Left hindlimb (tissue), 1 donor: Measurements from ENCODE around the gene TP53TG5.

Experiments used
- DNase-seq: peaks from one replicate; pipeline ENCODE4 v3.0.0-alpha.2; 2018

Gene TP53TG5

DNA sequence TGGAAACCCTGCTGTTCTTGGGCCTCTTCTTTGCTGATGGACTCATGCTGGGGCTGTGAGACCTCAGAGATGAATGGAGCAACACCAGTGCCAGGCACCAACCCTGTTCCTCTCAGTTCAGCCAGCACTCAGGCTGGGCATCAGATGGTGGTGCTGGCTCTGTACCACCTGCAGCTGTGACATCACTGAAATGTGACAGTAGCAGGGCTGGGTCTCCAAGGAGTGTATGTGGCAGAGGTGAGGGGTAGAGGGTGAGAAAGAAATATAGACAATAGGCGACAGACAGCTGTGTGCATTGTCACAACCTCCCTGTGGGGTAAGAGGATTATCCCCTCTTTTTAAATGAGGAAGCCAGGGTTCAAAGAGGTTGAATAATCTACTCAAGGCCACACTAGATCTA lies at the start of gene TP53TG5:
TP53TG5 (minus strand) TSS at position 135 of the 400 bp plus-strand sequence; CDS start at position 46, 89 bp downstream.
- no peak for DNase-seq

DNA sequence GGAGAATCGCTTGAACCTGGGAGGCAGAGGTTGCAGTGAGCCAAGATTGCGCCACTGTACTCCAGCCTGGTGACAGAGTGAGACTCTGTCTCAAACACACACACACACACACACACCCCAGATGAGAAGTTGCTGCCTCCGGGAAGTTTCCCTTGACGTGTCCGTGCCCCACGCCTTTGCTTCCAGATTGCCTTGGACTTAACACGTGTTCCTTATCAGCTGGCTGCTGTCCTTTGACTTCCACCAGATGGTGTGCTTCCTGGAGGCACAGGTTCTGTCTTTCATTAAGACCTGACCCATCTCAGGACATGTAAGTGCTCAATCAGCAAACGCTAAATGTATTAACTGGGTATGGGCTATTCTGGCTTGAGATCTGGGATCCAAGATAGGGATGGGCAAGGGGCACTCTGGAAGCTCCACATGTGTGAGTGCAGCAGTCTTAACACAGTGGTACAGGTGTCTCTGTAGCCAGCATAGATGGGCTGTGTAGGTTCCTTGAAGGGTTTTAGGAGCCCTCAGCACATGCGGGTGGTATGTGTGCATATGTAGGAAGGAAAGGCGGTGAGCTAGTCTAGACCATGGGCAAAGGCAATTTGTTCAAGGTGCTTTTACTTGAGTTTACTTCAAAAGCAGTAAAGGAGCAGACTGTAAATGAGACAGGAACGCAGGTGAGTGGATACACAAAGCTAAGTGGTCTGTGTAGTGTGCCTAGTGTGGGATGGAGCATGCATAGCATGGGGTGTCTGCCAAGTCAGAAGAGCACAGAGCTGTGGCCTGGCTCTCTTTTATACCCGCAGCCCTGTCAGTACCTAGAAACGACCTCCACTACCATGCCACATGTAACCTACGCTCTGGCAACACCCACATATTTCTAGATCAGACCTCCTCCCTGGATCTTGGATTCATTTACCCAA lies 49.4 kb upstream of the TP53TG5 start:
- DNase-seq, result no peak

DNA sequence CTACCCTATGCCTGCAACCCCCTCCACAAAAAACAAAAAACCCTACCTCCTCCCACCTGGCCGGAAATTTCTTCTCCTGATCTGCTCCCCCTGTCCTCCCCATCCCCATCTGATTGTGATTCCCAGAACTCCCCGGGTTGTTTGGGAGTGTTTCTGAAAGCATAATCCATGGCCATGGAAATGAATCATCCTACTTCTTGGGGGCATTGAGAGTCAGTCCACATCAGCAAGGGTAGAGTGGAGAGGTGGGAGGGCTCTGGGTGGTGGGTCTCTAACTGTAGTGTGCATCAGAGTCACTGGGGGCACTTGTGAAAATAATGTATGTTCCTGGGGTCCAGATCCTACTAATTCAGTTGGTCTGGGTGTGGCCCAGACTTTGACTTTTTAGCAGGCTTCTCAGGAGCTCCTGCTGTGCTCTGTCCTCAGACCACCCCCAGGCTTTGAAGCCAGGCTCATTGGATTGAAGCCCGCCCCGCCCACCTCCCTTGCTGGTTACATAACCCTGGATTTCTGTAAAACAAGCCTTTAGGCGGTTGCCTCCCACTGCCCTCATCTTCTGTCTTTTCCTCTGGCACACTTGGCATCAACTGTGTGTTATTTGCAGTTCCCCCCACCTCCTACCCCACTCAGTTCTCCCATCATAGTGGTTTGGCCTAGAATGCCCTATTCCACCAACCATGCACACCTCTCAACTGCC lies 48.3 kb upstream of the TP53TG5 start:
- DNase-seq, result no peak

DNA sequence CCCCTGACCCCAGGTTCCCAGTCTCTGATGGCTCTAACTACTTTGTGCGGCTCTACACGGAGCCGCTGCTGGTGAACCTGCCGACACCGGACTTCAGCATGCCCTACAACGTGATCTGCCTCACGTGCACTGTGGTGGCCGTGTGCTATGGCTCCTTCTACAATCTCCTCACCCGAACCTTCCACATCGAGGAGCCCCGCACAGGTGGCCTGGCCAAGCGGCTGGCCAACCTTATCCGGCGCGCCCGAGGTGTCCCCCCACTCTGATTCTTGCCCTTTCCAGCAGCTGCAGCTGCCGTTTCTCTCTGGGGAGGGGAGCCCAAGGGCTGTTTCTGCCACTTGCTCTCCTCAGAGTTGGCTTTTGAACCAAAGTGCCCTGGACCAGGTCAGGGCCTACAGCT lies 47.4 kb upstream of the TP53TG5 start:
- no peak for DNase-seq

DNA sequence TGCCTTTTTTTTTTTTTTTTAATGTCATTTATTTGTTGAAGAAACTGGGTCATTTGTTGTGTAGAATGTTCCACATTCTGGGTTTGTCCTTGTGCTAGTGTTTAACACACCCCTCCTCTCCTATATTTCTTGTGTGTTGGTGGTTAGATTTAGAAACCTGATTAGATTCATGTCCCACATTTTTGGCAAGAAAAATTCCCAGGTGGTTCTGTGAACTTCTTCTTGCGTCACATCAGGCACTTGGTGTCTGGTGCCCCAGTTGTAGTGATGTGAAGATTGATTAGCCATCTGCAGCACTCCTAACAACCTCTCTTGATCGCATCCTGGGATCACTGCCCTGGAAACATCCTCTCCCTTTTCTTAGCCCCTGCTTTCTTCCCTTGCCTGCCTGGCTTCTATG lies 45.6 kb upstream of the TP53TG5 start:
- no peak for DNase-seq

DNA sequence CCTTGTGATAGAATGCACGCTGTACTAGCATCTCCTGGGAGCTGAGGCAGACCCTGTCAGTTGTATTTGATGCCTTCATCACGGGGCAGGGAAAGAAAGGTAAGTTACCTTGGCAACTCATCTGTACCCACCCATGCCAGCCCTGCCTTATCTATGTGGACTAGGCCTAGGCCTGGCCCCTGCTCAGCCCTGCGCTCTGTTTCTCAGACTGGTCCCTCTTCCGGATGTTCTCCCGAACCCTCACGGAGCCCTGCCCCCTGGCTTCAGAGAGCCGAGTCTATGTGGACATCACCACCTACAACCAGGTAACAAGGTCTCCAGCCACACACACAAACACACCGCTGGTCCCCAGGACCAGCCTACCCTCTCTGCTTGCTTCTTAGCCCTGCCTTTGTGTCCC lies 42.0 kb upstream of the TP53TG5 start:
- no peak for DNase-seq

DNA sequence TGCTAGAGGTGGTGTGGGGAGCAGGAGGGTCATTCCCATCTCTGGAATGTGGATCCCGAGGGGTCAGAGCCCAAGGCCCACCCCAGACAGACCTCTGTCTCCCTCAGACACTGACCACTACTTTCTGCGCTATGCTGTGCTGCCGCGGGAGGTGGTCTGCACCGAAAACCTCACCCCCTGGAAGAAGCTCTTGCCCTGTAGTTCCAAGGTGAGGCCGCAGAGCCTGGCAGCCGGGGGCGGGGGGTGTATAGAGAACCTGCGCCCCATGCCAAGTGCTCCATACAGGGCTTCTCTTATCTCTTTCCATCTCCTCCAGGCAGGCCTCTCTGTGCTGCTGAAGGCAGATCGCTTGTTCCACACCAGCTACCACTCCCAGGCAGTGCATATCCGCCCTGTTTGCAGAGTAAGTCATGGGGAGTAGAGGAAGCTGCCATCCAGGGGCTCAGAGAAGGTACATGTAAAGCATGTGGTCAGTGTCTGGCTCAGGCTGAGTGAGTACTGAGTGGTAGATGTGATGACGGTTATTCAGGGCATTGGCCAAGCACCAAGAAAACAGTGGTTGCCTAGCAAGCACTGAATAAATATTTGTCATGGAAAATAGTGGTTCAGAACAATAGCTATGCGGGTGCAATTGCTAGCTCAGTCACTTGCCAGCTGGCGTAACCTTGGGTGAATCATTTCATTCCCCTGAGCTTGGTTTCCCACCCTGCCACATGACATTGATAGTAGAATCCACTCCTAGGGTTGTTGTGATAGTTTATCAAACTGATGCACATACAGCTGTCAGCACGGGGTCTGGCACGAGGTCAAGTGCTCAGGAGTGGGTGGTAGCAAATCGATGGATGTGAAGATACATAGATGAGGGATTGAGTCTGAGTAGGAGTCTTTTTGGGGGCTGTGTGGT lies 41.3 kb upstream of the TP53TG5 start:
- no peak for DNase-seq

DNA sequence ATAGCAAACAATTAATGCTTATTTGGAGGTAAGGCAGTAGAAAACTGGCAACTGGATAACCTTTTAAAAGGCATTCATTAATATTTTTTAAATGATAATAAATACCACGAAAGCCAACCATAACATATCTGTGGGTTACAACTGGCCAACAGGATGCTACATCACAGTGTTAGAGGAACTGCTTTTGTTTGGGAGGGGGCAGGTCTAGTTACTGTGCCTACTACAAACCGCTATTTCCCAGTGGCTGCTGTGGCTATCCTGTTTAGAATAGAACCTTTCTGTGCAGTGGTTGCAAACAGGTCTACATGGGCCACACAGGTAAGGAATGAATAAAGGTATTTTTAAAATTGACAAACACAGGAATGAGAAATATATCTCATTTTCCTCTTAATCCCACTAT lies 38.8 kb upstream of the TP53TG5 start:
- DNase-seq, result no peak

DNA sequence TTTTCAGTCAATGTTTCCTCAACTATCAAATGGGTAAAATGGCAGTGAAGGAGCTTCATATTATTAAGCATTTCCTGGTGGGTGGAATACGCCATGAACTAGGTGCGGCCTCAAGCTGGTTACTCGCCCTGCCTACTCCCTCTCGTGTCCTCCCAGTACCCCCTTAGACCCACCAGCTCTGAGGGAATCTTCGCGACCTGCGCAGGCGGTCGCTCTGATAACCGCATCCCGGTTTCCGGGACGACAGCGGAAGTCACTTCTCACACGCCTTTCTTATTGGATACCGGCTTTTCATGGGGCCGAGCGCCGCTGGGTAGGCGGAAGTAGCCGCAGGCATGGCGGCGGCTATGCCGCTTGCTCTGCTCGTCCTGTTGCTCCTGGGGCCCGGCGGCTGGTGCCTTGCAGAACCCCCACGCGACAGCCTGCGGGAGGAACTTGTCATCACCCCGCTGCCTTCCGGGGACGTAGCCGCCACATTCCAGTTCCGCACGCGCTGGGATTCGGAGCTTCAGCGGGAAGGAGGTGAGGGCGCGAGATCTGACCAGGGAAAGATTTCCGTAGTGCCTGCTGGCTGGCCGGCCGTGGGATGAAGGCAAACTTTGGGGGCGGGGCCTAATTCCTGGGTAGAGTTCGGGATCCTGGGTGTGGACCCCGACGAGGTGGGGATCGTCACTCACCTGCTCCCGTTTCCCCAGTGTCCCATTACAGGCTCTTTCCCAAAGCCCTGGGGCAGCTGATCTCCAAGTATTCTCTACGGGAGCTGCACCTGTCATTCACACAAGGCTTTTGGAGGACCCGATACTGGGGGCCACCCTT lies 37.9 kb upstream of the TP53TG5 start, which contains the start of gene PIGT:
PIGT (plus strand) TSS at position 320 of the 816 bp plus-strand sequence; CDS start at position 336, 16 bp downstream.
- peak; percentile 88 for DNase-seq

DNA sequence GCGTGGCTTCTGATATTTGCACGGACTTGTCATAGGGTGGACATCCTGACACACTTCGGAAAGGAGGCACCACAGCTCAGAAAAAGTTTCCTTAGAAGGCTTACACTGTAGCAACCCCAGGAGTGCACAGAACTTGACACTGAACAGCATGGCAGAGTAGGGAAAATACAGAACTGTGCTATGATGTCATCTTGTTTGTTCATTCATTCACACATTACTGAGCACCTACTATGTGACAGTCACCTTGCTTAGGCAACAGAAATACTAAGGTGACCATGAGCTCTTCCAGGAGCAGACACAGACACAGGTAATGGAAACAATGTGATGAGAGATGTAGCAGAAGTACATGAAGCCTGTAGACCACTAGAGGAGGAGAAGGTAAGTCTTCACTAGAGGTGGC lies 35.4 kb upstream of the TP53TG5 start:
- no peak for DNase-seq

DNA sequence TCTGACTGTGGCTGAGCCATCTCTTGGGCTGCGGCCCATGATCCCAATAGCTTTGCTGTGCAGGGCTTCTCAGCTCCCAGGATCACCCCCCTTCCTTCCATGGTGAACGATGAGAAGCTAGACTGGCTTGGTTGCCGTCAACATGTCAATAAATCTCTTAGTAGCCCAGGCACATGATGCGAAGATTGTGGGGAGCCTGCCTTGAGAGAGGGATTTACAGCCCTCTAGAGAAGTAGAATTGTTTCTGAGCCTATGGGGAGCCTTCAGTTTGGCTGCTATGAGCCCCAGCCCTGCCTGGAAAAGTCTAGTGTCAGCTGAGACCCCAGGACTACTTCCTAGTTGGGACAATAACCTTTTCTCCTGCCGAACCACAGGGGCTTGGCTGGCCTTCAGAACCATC lies 34.5 kb upstream of the TP53TG5 start:
- no peak for DNase-seq

DNA sequence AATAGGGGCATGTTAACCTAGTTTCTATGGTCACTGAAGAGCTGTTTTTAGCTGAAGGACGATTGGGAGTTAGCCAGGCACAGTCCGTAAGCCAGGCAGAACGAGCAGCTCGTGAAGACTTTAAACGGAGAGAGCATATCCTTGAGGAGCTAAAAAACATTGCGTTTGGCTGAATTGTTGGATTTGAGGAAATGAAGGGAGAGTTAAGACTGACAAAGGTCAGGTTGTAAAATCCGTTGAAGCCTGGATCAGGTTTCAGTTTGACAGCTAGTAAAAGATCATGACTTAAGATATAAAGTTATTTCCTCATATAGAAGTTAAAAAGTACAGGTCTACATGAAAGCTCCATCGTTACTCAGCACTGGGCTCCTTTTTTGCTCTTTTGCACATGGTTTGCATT lies 32.8 kb upstream of the TP53TG5 start:
- no peak for DNase-seq

DNA sequence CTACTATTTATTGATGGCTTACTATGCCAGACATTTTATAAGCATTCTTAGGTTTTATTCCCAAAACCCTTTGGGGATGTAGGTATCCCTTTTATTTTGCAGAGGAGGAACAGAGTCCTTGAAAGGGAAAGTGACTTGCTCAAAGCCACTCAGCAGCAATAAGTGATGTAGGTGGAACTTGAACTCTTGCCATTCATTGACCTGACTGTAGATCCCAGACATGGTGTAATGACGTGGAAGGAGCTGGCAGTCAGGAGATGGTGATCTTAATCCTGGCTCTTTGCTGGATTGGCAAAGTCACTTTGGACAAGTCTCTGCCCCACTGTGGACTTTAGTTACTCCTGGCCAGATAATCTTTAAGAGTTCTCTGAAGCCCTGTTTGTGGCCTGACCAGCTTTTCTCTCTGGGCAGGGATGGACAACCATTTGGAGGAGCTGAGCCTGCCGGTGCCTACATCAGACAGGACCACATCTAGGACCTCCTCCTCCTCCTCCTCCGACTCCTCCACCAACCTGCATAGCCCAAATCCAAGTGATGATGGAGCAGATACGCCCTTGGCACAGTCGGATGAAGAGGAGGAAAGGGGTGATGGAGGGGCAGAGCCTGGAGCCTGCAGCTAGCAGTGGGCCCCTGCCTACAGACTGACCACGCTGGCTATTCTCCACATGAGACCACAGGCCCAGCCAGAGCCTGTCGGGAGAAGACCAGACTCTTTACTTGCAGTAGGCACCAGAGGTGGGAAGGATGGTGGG lies 31.6 kb upstream of the TP53TG5 start:
- no peak for DNase-seq

DNA sequence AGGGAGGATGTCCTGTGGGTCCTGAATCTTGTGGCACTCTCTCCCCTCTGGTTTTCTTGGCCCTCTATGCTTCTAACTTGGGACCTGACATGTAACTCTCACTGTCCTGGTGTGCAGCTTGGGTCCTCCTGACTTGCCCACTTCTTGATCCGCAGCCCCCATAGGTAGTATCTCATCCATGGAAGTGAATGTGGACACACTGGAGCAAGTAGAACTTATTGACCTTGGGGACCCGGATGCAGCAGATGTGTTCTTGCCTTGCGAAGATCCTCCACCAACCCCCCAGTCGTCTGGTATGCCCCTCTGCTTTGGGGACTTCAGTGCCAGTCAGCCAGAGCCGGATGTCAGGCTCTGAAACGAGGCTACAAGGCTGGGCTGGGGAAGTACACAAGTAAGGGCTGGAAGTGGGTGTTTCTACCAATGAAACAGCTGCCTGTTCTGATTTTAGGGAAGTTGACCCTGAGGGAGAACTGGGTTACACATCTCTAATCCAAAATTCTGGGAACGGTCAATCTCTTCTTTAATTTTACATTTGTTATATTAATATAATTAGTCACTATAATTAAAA lies 30.6 kb upstream of the TP53TG5 start:
- DNase-seq, result no peak

DNA sequence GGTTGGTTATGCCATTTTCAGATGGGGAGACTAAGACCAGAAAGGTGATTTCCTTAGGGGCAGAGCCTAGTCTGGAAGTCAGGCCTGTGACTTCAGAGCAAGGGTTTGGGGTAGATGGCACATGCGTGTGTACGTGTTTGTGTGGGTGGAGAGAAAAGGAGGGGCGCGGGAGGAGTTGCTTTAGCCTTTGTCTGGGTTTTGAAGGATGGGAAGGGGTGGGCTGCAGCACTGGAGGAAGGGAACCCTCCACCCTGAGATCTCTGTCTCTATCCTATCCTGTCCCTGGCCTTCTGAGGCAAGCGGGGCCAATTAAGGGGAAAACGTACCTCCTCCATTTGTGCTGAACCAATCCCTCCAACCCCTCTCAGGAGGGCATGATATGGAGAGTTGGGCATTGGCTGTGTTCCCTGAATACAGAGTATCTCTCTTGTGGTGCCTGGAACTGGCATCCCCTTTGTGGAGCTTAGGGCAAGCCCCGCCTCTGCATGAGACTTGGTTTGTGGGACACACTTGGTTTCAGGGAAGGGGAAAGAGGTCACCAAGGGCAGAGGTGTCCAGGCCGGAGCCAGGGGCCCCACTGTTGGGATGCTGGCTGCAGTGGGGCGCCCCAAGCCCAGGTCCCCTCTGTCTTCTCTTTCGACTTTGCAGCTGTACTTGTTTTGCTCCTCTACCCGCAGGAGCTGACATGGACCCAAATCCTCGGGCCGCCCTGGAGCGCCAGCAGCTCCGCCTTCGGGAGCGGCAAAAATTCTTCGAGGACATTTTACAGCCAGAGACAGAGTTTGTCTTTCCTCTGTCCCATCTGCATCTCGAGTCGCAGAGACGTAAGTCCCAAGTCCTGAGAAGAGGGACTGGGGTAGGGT lies 29.9 kb upstream of the TP53TG5 start, which contains the start of gene DBNDD2:
DBNDD2 (plus strand) TSS at position 507 of the 863 bp plus-strand sequence; CDS start at position 686, 179 bp downstream.
- no peak for DNase-seq

DNA sequence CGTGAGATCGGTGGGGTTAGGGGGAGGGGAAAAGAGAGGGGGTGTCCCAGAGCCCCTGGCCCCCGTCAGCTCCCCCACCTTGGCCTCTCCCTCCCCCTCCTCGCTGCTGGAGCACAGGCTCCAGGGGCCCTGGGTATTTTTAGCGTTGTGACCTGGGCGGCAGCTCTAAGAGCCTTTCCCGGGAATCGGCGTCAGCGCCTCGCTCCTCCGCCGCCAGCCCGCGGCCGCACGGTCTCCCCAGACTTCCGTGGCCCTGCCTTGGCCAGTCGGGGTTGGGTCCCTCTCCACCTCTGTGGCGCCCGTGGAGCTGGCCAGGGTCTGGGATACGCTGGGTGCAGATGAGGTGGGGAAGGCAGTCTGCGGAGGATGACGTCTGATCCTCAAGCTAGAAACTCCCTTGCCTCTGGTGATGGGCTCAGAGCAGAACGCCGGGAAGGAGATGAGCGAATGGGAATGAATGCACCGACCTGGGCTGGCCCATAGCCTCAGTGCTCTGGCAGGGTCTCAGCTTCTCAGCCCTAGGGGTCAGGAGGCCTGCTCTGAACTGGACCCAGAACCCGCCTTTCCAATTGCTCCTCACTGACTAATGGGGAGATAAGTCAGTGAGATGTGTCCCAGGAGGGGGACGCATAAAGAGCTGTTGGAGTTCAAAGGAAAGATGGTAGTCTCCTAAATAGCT lies 29.1 kb upstream of the TP53TG5 start:
- DNase-seq, result peak; percentile 43

DNA sequence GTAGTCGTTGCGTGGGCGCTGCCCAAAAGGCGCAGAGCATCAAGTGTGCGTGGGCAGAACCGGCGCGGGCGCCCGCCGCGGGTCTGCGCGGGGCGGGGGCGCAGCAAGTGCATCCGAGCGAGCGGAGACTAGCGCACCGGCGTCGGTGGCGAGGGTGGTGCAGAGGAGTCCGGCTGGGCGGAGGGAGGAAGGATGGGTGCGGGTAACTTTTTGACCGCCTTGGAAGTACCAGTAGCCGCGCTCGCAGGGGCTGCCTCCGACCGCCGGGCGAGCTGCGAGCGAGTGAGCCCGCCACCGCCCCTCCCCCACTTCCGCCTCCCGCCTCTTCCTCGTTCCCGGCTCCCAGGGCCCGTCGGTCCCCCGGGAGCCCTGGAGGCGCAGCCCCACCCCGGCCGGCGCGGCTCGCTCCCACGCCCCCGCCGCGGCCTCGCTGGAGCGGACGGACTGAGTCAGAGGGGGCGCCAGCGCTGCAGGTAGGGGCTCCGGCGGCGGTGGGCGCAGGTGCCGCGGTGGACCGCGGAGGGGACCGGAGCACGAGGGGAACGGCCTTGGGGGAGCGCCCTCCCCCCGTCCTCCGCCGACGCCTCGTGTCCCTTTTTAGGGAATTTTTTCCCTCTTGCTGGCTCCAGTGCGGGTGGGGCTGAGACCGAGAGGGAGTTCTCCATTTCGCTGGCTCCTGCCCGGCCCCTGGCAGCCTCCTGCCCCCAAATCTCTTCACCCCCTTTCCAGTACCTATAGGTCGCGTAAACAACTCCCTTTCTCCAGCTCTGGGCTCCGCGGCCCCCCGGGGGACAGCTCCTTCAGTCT lies 28.3 kb upstream of the TP53TG5 start:
- peak; percentile 56 for DNase-seq

DNA sequence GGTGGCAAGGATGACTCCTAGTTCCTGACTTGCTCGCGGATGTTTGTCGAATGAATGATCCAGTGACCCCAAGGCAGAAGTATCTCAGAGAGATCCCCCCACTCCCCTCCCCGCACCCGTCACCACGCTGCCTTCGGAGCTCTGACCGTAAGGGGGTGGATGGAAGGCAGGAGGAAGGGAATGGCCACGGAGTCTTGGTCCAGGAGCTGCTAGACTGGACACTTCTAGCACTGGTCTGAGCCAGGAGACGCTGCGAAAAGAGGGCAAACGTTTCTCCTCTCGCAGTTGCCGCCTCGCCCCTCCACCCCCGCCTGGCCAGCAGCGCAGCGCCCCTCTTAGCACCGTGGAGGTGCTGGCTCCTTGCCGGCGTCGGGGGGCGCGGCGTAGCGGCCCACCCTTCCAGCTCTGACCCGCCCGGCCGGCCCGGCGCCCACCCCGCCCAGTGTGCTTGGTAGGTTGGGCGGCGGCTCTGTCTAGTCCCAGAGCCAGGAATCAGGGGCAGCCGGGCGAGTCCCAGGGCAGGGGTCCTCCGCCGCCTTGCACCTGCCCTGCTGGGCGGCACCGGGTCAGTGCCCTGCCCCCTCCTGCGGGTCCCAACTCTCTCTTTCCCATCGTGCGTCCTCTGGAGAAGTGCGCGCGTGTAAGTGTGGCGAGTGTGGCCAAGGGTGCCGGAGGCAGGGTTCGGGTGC lies 27.6 kb upstream of the TP53TG5 start:
- no peak for DNase-seq
